GM21526 (cell line): ENCODE results near the gene EIF3D.

Experiments used
- ATAC-seq: cut with Tn5 transposase; IDR thresholded peaks from one replicate; pipeline ENCODE4 v1.9.1; 2021; ENCODE audit warnings: moderate library complexity; ENCODE audit not compliant: unreplicated experiment, low FRiP score

The EIF3D gene

GRCh38 chr22:36510966-36511881, 17.7 kb downstream of the EIF3D start:
- ATAC-seq = no peak

- ATAC-seq = no peak
Observed at GRCh38 chr22:36510384-36510783, 18.6 kb downstream of the EIF3D start.

GRCh38 chr22:36507518-36508010, 21.4 kb downstream of the EIF3D start:
- ATAC-seq = no peak

DNA sequence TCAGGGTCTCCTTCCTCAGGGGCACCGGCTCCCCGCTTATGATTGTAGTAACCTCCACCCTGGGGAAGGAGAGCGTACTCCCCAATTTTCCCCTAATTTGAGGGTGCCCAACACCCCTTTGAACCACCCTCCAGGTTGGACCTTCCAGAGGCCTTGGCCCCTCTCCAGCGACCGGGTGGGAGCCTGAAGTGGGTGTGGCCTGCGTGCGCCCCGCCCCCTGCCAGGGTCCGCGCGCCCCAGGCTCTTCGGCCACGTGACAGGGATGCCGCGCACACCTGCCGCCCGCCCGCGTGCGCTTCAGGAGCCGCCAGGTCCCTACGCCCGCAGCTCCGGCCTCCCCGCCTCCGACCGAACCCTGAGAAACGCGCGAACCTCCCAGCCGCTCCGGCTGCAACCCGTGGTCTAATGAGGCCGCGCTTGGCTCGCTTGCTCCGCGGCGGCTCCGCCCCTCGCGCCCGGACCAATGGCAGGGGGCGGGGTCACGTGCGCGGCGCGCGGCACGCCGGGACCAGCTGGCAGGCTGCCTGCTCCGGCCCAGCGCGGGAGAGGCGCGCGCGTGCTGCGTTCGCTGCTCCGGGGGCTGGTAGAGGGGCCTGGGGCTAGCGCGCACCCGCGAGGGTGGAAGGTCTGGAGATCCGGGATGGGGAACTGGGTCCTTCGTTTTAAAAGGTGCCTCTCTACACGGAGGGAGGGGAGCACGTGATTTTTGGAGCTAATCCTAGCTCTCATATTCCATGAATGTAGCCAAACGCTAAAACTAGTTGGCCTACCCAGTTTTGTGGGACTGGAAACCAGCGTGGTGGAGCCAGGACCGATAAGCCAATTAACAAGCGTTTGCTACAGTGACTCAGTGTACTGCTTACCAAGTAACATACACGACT, 22.1 kb downstream of the EIF3D start, which contains the start of gene FOXRED2:
Gene FOXRED2 (minus strand): TSS at position 404 of the 881 bp plus-strand sequence. CDS start 618 bp downstream, outside the sequence.
- no peak for ATAC-seq

DNA sequence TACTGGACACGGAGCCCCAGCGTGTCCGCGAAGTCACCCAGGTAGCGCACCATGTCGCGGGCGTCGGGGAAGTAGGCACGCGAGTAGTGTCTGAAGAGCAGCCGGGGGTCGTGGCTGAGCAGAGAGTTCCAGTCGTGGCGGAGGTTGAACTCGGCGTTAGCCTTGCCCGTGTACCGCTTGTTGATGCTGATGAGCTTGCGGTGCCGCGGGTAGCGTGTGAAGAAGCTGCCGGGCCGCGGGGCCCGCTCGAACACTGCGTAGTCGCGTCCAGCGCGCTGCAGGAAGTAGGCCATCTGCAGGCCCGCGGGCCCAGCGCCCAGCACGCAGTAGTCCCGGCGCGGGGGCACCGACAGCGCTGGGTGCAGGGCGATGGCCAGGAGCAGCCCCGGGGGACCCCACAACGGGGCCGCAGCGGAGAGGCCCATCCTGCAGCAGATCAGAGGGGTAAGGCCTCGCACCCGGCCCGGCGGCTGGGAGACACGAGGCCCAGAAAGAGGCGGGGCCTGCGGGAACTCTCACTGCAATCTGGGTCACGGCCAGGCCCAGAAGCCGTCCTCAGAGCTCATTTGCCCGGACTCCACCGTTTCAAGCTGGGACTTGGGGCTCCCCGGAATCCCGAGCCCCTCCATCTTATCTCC, 22.8 kb downstream of the EIF3D start:
- no peak for ATAC-seq

GRCh38 chr22:36497910-36498665, 30.9 kb downstream of the EIF3D start:
- no peak for ATAC-seq

GRCh38 chr22:36493690-36494110, 35.3 kb downstream of the EIF3D start:
- ATAC-seq = peak; percentile 54

- no peak for ATAC-seq
Observed at GRCh38 chr22:36492109-36492508, 36.9 kb downstream of the EIF3D start.

DNA sequence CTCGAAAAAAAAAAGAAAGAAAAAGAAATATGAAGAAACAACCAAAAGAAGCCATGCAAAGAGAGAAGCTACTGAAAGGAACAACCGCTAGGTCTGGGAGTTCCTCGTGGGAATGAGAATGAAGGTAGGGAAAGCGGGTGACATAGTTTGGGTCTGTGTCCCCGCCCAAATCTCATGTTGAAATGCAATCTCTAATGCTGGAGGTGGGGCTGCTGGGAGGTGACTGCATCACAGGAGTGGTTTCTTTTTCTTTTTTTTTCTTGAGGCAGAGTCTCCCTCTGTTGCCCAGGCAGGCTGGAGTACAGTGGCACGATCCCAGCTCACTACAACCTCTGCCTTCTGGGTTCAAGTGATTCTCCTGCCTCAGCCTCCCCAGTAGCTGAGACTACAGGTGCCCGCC, 37.8 kb downstream of the EIF3D start:
- ATAC-seq = no peak

- ATAC-seq = no peak
Observed at GRCh38 chr22:36486619-36487384, 42.2 kb downstream of the EIF3D start.

- ATAC-seq = peak; percentile 64
Observed at GRCh38 chr22:36481393-36482168, 47.4 kb downstream of the EIF3D start, which contains the start of gene TXN2. Gene TXN2 (minus strand): TSS chr22:36481640. CDS start chr22:36480837, 803 bp downstream.

GRCh38 chr22:36480941-36481392, 48.0 kb downstream of the EIF3D start:
- no peak for ATAC-seq

- no peak for ATAC-seq
Observed at GRCh38 chr22:36478966-36479365, 50.0 kb downstream of the EIF3D start.

DNA sequence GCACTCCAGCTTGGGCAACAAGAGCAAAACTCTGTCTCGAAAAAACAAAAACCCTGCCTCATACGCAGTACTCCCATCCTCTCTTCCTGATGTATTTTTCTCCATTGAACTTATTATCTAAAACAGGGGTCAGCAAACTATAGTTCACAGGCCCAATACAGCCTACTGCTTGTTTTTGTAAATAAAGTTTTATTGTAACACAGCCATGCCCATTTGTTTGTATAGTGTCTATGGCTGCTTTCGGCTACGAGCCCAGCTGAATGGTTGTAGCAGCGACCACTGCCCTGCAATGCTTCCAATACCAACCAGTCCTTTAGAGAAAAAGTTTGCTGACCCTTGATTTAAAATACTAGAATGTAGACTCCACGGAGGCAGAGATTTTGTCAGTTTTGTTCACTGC, 53.6 kb downstream of the EIF3D start:
- ATAC-seq = no peak

DNA sequence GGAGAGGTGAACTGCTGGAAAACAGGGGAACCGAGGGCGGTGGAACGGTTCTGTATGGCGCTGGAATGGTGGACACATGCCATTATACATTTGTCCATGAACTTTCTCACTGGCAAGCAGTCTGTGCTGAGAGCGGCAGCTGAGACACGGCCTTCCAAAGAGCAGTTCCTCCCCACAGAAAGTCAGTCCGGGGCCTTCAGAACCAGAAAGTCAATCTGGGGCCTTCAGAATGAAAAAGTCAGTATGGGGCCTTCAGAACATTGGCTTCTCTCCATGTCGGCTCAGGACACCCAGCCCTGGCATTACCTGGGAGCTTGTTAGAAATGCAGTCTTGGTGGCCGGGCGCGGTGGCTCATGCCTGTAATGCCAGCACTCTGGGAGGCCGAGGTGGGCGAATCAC, 56.3 kb downstream of the EIF3D start:
- no peak for ATAC-seq

DNA sequence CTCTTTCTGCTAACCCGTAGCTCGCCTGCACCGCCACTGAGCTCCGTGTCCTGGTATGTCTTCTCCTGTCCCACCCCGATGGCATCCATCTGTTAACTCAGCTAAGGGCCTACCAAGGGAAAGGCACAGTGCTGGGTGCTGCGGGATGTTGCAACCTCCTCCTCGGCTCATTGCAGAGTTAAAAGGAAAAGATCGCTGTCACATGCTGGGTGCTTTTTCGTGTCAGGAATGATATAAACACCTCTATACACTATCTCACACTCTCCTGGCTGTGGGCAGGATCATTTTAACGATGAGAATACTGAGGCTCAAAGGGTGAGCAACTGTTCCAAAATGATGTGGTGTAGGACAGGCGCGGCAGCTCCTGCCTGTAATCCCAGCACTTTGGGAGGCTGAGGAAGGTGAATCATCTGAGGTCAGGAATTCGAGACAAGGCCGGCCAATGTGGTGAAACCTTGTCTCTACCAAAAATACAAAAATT, 57.6 kb downstream of the EIF3D start:
- ATAC-seq = no peak

GRCh38 chr22:36470994-36471331, 58.0 kb downstream of the EIF3D start:
- no peak for ATAC-seq
